Measurements from ENCODE around the gene TPBGL.

Gene TPBGL

DNA sequence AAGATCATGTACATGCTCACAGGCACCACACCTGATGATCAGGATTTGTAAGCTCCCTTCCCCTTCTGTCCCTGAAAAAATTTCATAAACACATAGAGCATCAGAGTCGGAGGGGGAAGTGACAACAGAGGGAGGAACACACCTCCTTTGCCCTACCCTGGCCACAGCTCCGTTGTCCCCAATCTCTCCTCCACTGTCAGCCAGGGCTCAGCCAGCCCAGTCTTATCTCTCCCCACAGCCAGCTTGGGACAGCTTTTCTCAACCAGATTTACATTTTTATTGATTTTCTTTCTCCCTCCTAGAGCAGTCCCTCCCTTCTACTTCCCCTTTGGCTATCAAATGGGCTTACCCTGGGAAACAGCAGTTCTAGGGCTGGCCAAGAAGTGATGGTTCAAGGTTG is 32.1 kb upstream of the TPBGL start:
- no peak for DNase-seq (ENCODE audit: low spot score)

DNA sequence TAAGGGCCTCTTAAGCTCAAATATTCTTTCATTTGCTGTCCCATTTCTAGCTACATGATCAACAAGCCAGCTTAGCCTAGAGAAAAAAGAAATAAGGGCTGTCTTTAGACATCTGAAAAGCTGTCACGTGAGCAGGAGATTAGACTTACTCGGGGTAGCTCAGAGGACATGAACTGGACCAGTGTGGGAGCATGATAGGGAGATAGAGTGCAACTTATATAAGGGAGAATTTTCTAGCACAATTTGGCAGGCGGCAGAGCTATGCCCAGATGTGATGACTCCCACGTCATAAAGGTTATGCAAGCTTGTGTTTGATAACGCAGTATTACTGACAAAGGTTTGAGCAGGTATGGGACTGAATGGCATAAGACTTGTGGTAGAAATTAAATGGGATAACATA is 28.2 kb upstream of the TPBGL start:
- no peak for DNase-seq (ENCODE audit: low spot score)

DNA sequence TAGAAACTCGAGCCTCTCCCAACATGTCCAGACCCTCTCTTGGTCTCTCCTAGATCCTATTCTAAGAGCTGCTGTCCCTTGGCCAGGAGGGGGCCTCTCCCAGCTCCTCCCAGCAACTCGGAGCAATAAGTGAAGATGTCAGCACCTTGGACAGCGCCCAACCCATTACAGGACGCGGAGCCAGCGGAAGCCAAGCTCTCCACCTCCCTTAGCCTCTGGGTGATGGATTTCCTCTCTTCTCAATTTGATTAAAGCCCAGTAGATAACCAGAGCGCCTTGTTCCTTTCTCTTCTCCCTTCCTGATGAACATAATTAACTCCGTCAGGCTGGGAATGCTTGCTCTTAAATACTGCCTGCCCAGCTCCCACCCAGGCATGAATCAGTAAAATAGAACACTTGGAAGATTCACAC is 26.2 kb upstream of the TPBGL start:
- peak; percentile 84 for DNase-seq (ENCODE audit: low spot score)

DNA sequence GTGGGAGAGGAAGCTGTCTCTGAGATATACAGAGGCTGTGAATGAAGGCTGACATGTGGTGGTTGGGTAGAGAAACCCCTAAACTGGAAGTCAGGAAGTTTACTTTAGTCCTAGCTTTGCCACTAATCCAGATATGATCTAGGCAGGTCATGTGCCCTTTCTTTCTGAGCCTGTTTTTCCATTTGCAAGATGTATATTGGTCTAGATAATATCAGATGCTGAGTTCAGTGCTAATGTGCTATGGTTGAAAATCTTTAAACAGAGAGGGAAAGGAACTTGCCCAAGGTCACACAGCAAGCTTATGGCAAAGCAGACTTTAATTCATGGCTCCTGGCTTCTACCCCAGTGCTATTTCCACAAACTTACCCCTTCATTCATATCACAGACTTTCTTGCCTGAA is 25.7 kb upstream of the TPBGL start:
- DNase-seq (ENCODE audit: low spot score) = no peak

DNA sequence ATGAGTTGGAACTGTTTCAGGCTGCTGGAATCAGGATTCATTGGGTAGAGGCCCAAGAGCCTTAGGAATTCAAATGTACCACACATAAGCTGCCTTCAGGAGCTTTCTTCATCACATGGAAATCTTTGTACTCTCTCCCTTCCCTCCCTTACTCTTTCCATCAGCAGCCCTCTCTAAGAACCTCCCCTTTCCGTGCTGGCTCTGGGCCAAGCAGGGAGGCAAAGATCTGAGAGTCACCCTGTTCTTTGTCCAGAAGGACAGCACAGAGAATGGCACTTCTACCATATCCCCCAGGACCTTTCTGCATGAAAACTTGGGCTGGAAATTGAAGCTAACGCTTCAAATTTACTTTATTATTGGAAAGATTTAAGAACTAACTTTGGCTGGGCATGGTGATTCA is 20.7 kb upstream of the TPBGL start:
- no peak for DNase-seq (ENCODE audit: low spot score)

DNA sequence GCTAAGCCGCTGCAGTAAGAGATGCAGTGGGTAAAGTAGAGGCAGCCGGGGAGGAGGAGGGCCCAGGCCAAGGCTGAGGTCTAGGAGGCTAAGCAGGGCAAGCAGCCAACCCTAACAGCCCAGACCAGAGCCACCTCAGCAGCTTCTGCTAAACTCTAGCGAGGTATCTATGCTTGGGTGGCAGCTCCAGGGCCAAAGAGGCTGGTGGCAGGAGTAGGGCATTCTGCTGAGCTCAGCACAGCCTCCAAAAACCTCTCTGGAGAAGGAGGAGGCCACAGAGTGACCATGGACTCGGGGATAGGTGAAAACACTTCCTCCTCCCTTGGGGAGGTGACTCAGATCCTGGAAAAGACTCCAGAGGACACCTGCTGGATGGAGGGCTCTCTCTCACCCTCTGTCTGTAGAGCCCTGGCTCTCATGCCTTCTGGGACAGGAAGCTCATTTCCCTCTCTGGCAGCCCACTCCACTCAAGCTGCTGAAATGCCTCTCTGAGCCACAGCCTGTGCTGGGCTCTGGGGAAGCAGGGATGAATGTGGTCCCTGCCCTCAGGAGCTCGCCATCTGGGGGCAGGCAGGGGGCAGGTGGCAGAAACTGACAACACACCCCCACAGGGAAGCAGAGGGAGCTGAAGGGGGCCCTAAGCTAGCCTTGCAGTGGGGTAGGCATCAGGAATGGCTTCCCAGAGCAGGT is 16.5 kb upstream of the TPBGL start:
- DNase-seq (ENCODE audit: low spot score) = no peak

DNA sequence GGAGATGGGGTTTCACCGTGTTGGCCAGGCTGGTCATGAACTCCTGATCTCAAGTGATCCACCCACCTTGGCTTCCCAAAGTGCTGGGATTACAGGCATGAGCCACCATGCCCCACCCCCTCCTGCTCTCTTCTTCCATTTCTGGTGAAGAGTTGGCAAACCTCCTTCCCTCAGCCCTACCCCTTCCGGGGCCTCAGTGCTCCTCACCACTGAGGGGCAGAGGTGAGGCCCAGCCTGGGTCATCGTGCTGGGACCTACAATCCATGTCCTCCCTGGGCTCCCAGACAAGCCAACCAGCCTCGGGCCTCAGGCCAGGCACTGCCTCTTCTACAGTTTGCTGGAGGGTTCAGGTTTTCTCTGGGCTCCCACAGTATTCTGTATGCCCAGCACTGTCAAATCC is 14.8 kb upstream of the TPBGL start:
- DNase-seq (ENCODE audit: low spot score) = no peak

DNA sequence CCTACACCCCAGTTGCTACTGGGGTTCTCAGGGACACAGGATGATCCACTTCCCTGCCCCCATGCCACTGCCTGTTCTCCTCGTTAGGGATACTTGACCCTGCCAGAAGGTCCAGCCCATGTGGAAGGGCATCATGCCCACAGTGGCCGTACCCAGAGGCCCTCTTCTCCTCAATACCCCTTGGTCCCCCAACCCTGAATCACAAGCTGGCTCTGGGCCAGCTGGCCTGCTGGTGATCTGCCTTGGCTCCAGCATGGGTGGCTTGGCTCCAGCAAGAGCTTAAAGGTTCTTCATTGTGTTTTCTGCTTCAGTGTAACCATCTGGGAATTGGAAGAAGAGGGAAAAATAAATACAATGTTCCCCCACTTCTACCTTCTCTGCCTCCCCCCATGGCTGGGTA is 11.1 kb upstream of the TPBGL start:
- DNase-seq (ENCODE audit: low spot score) = no peak

DNA sequence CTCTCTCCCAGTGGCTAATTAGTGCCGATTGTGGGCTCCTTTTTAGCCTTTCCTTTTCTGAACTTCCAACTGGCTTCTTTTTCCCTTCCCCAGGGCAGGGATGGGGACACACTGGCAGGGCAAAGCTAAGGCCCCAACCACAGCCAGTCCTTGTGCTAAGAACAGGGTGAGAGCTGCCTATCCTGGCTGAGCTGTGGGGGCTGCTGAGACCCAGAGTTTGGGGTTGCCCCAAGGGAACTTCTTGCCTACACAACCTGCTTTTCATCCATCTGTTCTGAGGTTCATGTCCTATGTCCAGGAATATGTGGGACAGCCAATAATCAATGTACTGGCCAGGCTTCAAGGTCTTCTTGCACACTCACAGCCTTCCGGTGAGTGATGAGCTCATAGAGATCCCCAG is 10.0 kb upstream of the TPBGL start:
- no peak for DNase-seq (ENCODE audit: low spot score)

DNA sequence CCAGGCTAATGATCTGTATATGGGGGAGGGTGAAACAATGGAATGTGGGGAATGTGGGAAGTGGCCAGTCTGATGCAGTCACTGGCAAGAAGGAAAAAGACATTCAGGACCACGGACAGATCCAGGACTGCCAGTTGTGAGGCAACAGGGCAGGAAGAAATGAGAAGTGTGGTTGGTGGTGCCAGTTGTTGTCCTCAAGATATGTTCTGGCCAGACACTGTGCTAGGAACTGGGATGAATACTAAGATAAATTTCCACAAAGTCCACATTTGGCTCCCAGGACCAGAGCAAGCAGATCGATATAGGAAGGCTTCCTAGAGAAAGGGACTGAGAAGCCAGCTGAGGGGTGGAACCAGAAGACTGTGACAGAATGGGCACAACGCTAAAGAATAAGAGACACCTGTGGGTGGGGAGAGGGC is 6.8 kb upstream of the TPBGL start:
- DNase-seq (ENCODE audit: low spot score) = peak; percentile 67

DNA sequence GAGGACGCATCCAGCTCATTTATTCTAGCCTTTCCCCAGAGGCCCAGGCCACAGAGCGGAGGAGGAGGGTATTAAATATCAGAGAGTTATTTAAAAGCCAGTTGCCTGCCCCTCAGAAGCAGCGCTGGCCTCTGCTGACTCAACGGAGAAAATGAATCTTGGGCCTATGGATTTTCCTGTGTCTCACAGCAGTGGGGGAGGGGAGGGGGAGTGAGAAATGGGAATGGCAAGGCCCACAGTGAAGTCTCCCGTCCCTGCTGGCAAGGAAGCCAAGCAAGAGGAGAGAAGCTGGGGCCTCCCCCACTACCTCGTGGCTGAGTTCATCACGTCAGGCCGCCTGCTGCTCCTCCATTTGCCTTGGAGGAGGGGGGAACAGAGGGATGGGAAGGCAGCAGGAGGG is 4.5 kb upstream of the TPBGL start:
- no peak for DNase-seq (ENCODE audit: low spot score)

DNA sequence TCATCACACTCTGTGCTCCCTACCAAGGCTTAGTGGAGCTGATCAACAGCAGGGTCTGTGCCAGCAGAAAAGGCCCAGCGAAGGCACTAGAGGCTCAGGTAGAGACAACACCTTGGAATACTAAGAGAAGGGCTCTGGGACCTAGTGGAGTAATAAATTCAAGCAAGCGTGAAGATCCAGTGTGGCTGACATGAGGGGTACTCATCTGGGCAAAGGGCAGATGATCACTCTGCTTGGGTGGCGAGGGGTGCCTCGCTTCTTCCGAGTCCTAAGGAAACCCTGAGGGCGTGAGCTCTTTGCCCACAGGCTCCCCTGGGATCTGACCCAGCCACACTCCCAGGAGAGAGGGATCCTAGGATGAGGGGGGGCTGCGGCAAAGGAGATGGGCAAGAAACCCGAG is 3.5 kb upstream of the TPBGL start:
- DNase-seq (ENCODE audit: low spot score) = no peak

DNA sequence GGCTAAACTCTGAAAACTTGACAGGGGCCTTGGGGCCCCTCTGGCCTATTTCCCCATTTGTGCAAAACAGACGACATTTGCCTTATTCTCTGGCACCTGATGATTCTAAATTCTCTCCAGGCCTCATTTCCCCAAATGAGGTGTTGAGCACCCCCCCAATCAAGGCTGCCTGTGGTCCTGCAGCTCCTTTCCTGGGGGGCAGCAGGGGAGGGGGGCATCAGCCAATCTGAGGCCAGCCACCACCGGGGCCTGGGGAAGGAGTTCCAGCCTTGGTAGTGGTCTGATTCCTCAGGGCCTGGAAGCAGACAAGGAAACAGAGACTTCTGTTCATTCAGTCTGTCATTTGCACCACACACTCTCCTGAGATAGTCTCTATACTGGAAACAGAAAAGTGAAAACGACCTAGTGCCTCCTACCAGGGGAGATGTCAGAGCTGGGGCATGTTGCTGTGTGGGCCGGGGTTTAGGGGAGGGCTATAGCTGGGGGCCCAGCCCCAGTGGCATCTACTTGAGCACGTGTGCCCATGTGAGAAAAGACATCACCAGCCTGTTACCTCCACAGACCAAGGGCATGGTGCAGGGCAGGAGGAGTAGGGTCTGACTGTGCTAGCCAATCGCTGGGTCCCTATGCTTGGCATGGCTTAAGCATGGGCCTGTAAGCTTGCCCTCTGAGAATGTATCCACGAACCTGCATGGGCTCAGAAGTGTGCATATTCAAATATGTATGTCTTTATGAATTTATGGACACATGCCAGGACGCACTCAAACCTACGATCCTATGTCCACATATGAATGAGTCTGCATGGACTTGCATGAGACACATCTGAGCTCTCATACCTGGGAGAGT is 1.8 kb upstream of the TPBGL start:
- DNase-seq (ENCODE audit: low spot score) = no peak

DNA sequence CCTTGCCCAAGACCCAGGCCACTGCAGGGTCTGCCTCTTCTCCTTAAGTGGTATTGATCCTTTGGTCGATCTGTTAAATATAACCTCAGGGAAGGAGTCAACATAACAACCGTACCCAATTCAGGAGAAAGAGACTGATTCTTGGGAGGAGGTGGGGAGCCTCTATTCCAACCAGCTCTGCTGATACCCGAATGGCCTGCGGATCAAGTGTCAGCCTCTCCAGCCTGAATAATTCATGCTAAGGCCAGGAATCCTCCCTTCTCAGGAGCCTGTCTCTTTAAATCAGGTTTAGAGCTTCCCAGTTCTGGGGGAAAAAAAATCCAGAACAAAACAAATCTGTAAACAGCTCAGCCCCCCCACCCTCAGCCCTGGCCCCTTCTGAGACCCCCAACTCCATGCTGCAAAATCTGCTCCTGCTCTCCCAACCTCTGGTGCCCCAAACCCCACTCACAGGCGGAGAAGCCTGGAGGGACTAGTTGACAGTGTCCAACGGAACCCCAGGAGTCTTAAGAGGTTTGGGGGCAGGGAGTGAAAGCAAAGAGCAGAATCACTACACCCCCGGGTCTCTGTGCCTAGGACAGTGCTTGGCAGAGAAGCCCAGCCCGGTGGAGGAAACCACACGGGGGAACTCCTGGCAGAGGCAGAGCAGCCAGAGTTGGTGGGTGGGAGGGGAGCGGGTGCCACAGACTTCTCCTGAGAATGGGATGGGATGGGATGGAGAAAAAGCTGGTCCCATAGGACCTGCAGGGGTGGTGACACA is 863 bp upstream of the TPBGL start:
- no peak for DNase-seq (ENCODE audit: low spot score)

DNA sequence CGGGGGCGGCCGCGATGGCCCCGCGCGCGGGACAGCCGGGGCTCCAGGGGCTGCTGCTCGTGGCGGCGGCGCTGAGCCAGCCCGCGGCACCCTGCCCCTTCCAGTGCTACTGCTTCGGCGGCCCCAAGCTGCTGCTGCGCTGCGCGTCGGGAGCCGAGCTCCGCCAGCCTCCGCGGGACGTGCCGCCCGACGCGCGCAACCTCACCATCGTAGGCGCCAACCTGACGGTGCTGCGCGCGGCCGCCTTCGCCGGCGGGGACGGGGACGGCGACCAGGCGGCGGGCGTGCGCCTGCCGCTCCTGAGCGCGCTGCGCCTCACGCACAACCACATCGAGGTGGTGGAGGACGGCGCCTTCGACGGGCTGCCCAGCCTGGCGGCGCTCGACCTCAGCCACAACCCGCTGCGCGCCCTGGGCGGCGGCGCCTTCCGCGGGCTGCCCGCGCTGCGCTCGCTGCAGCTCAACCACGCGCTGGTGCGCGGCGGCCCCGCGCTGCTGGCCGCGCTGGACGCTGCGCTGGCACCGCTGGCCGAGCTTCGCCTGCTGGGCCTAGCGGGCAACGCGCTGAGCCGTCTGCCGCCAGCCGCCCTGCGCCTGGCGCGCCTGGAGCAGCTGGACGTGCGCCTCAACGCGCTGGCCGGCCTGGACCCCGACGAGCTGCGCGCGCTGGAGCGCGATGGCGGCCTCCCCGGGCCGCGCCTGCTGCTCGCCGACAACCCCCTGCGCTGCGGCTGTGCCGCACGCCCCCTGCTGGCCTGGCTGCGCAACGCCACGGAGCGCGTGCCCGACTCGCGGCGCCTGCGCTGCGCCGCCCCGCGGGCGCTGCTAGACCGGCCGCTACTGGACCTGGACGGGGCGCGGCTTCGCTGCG is 697 bp downstream of the TPBGL start:
- peak; percentile 100 for DNase-seq (ENCODE audit: low spot score)

DNA sequence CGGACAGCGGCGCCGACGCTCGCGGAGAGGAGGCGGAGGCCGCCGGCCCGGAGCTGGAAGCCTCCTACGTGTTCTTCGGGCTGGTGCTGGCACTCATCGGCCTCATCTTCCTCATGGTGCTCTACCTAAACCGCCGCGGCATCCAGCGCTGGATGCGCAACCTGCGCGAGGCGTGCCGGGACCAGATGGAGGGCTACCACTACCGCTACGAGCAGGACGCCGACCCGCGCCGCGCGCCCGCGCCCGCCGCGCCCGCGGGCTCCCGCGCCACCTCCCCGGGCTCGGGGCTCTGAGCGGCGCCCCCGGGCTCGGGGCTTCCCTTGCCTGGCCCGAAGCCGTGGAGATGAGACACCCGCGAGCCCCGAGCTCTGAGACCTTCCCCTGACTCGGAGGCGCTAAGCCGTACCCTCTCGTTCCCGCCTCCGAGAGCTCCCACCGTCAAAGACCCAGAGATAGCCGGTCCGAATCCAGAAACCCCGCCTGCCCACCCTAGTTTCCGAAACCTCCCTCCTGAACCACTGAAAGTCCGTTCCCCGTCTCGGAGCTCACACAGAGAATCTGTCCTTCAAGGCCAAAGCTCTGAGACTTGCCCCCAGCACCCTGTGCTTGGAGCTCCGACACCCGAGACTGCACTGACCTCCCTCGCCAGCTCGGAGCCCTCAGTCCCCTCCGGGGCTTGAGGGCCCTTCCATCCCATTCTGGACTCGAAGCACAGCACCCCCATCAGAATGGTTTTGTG is 1.5 kb downstream of the TPBGL start:
- DNase-seq (ENCODE audit: low spot score) = no peak

DNA sequence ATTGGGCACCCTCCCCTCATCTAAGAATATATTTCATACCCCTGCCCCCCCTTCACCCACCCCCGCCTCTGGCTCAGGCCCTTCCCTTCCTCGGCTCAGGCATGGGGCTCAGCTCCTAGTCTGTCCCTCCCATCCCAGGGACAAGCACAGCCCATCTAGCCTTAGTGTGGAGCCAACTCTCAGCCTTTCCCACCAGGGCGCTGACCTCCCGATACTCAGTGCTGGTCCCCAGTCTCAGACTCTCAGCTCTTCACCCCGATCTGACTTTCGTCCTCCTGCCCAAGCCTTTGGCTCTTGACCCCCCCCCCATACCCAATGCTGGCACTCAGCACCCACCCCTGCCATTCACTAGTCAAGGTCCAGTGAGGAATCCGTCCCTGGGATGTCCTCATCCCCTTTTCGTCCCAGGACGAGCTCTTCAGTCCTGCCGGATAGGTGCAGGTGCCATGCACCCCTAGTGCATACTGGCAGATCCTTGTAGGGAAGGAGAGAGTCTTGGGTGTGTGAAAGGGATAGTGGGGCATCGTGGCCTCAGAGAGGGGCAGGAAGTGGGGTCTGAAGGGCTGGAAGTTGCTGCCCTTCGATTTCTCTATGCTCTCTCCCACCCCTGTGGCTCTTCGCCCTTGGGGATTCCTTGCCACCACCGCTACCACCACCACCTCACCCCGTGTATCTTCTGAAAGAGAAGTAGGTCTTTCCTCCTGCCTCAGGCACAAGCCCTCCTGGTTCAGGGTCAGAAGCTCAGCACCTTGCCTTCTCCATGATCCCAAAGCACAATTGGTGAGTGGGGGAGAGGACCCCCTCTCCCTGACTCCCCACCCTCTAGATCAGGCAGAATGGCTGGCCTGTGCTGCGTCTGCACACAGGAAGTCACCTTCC is 2.4 kb downstream of the TPBGL start:
- DNase-seq (ENCODE audit: low spot score) = no peak

DNA sequence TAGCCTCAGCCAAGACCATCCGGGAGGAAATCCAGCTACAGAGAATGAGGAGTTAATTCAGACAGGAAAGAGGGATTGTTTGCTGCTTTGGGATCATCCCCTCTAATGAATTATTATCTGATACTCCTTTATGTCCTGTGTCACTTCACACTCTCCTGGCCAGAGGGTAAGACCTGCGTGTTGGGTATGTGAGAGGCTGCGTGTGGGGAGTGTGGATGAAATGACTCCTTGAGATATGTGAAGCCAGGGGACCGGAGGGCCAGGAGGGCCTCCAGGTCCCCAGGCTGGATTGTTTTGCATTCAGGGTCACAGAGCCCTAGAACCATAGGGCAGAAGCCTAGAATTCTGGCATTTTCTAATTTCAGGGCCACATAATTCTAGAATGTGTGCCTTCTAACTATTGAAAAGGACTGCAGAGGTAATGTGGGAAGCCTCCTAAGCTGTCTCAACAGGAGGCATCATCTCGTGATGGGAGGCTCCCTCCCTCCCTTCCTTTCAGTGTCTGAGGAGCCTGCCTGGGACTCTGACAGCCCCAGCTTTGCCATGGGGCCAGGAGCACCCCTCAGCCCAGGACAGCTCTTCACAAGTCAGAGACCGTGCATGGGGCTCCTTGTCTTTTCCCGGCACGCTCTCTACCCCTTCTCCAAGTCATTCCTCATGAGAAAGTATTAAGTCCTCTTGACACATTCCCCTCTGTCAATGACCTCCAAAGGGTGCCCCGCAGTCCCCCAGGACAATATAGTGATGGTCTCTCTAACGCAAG is 3.7 kb downstream of the TPBGL start:
- DNase-seq (ENCODE audit: low spot score) = no peak

DNA sequence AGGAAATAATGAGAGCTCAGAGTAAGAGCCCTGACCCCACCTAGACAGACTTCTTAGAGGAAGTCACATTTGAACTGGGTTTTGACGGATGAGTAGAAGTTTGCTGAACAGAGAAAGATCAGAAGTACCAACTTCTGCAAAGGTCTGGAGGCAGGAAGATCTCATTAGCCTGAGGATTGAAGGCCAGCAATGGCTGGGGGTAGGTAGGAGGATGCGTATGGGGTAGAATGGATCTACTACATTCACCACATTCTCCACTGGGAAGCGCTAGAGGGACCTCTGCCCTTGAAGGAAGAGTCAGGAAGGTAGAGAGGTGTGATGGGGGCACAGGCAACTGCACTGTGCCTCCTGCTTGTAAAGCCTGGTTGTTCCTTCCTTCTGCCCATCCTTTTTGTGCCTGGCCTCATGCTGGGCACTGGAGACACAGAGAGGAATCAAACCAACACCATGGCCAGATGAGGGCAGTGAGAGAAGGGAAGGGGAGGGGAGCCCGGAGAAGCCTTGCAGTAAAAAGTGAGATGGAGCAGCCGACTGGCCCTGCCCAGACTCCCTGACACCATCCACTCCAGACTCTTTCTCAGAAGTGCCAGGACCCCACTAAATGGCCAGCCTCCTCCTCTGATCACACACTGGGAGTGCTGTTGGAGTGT is 4.9 kb downstream of the TPBGL start:
- DNase-seq (ENCODE audit: low spot score) = no peak
